Lower lobe of right lung (tissue), 2 donors: ENCODE results near the gene PARP6. TPM values are rescaled to one million over a fixed set of nuclear protein-coding genes. Genes with fewer than 3 reads are reported as not detected.

Source experiments
- ATAC-seq, 2 donors: fragments of 200-7000 bp; cut with Tn5 transposase; one replicate each; pipeline ENCODE4 v1.9.1; 2020 to 2022; ENCODE audit warnings: mild to moderate bottlenecking in 2 of 2, moderate library complexity in 2 of 2
- DNase-seq: peaks from one replicate; pipeline ENCODE4 v3.0.0-alpha.2; 2020
- H3K27ac ChIP-seq: fragments of 200-600 bp; one replicate; pipeline ENCODE4 v1.8.0; 2022
- H3K27me3 ChIP-seq: fragments of 200-600 bp; one replicate; pipeline ENCODE4 v1.8.0; 2022; ENCODE audit warnings: low read depth
- H3K36me3 ChIP-seq: fragments of 200-600 bp; one replicate; pipeline ENCODE4 v1.8.0; 2022; ENCODE audit warnings: mild to moderate bottlenecking
- H3K4me1 ChIP-seq: fragments of 200-600 bp; one replicate; pipeline ENCODE4 v1.8.0; 2022
- H3K4me3 ChIP-seq: fragments of 200-600 bp; one replicate; pipeline ENCODE4 v1.8.0; 2022; ENCODE audit warnings: mild to moderate bottlenecking
- H3K9me3 ChIP-seq: fragments of 200-600 bp; one replicate; pipeline ENCODE4 v1.8.0; 2022
- intact Hi-C: fragments of 100-400 bp; cut with DNase I; formaldehyde crosslinking; loops from one replicate; pipeline ENCODE4 v1.11.0; 2022
- total RNA-seq: library from RNA; stranded (reverse); fragmentation: NEBNext Ultra II Directional; extraction: Animal tissue kit (Norgen Biotek cat#: 25700); gene quantifications from one replicate; pipeline ENCODE4 v1.2.1, GENCODE V29; 2021
- TF ChIP-seq, protein P1 (sequence below): fragments of 200-600 bp; IDR thresholded peaks from one replicate; pipeline ENCODE4 v1.8.0; 2022; ENCODE audit warnings: antibody characterized with exemption, mild to moderate bottlenecking
- donor health status: DM: no; HTN: yes; CAD: no; lungs with severe emphysema.

The PARP6 gene
- total RNA-seq, 1 donor from 2014 or later, result 72.2 TPM

DNA sequence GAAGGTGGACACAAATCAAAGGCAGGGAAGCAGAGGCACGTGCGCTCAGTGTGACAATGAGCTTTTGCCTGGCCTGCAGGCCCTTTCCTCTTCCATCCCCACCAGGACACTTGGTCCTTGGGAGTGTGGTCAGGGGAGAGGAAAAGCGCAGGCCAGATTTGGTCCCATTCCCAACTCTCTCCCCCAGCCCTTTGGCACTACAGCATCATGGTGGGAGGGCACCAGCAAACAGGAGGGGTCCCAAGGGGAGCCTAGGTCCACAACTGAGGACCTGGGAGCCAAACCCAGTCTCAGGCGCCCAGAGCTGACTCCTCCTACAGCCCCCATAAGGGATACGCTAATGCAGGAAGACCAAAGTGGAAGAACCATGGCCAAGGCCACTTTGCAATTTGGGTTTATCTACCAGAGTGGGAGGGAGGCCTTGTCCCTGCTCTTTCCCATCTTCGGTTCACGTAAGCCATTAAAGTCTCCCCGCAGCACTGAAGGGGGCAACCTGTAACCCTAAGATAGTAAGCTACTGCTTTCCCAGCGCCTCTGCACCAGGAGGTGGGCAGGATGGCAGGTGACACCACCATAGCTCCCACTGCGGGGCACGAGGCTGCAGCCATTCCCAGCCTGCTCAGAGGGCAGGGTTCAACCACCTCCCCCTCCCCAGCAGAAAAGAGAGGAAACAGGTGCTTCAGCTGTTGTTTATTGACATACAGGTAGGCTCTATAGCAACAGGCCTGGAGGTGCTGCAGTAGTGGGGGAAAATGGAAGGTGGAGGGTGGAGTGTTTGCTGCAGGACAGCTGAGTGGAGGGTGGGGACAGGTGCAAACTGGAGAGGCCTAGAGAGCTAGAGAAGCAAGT lies 73.8 kb downstream of the PARP6 start:
- ATAC-seq (peak; percentile 67 to 74), DNase-seq (peak; percentile 71)
- Histone ChIP-seq H3K4me3 (no peak overlapping the region), H3K9me3 (no peaks in the 10 kb centered on the region), H3K4me1 (peaks cover 35% of the 10 kb centered on the region), H3K27me3 (peaks cover 12% of the 10 kb centered on the region), H3K36me3 (peaks cover 49% of the 10 kb centered on the region), H3K27ac (peak overlapping the region; percentile 84)
- TF ChIP-seq, protein P1, sequence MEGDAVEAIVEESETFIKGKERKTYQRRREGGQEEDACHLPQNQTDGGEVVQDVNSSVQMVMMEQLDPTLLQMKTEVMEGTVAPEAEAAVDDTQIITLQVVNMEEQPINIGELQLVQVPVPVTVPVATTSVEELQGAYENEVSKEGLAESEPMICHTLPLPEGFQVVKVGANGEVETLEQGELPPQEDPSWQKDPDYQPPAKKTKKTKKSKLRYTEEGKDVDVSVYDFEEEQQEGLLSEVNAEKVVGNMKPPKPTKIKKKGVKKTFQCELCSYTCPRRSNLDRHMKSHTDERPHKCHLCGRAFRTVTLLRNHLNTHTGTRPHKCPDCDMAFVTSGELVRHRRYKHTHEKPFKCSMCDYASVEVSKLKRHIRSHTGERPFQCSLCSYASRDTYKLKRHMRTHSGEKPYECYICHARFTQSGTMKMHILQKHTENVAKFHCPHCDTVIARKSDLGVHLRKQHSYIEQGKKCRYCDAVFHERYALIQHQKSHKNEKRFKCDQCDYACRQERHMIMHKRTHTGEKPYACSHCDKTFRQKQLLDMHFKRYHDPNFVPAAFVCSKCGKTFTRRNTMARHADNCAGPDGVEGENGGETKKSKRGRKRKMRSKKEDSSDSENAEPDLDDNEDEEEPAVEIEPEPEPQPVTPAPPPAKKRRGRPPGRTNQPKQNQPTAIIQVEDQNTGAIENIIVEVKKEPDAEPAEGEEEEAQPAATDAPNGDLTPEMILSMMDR, result no peak
- intact Hi-C loops, result loop anchor here (10.0 kb wide), 1 partner anchor 66 kb away; no protein-coding TSS in a partner anchor

DNA sequence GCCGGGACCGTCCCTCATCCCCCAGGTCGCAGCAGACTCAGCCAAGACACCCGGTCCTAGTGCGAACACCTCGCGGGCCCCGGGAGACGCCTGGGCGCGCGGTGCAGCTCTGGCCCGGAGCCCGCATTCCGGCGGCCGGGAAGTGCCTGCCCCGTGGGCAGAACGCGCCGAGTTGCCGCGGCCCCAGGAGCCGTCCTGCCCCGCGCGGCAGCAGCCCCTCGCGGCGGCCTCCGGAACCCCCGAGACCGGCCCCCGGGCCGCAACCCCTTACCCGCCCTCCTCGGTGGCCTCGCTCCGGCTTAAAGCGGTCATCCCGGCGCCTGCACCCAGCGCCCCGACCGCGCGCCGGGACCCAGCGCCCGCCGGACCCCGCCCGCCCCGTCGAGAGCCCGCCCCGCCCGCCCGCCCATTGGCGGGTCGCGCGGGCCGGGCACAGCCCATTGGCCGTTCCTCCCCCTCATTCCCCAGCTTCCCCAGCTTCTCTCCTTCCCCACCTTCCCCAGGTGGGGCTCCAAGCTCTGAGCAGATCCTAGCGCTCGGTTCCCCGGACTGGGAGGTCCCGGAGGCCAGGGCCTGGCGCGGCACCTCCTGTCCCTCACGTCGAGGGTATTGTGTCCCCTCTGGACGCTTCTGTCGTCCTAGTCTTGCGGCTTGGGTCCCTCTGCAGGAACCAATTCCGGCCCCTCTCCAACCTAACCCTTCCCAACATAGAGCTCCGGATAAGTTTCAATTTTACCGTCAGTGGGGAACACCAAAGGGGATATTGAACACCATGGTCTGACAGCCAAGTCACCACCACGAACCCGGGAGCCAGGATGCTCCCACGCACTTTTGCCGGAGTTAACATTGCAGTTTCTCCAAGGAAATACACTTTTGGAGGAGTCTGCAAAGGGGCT lies 74.6 kb downstream of the PARP6 start, which contains the start of gene GRAMD2A:
TSS of gene GRAMD2A (minus strand) at position 328 of the 896 bp plus-strand sequence.
- DNase-seq (peak; percentile 72), ATAC-seq (peak; percentile 78)
- intact Hi-C loops, result loop anchor here (10.0 kb wide), 1 partner anchor 67 kb away; no protein-coding TSS in a partner anchor
- Histone ChIP-seq H3K4me3 (peak within 1 kb of the TSS; percentile 57), H3K36me3 (peaks cover 40% of the 10 kb centered on the region), H3K27me3 (peaks cover 12% of the 10 kb centered on the region), H3K27ac (peak within 1 kb of the TSS; percentile 84), H3K4me1 (peaks cover 29% of the 10 kb centered on the region), H3K9me3 (no peaks in the 10 kb centered on the region)
- TF ChIP-seq, protein P1, result no peak

DNA sequence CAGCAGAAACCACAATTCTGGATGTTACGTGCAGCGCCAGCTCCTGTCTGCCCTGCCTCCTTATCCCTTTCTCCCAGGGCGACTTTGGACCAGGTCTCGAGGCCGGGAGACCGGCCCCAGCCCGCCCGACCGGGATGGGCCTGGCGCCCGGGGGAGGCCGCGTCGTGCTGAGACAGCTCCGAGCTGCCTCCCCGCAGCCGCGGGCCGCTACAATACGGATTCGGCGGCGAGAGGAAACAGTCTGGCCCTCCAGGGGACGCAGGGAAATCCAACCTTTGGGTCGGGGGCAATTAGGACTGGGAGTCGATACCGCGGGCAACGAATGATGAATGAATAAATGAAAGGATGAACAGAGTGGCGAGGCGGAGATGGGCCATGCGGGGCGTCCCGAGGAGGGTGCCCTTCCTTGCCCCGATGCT lies 75.3 kb downstream of the PARP6 start:
- Histone ChIP-seq H3K27me3 (peaks cover 12% of the 10 kb centered on the region), H3K36me3 (peaks cover 34% of the 10 kb centered on the region), H3K4me3 (peak overlapping the region; percentile 57), H3K4me1 (peaks cover 29% of the 10 kb centered on the region), H3K9me3 (no peaks in the 10 kb centered on the region), H3K27ac (peak overlapping the region; percentile 84)
- DNase-seq (no peak), ATAC-seq (peak in 1 of 2 donors; percentile 24)
- TF ChIP-seq, protein P1, result no peak
- intact Hi-C loops, result loop anchor here (10.0 kb wide), 1 partner anchor 68 kb away; no protein-coding TSS in a partner anchor

DNA sequence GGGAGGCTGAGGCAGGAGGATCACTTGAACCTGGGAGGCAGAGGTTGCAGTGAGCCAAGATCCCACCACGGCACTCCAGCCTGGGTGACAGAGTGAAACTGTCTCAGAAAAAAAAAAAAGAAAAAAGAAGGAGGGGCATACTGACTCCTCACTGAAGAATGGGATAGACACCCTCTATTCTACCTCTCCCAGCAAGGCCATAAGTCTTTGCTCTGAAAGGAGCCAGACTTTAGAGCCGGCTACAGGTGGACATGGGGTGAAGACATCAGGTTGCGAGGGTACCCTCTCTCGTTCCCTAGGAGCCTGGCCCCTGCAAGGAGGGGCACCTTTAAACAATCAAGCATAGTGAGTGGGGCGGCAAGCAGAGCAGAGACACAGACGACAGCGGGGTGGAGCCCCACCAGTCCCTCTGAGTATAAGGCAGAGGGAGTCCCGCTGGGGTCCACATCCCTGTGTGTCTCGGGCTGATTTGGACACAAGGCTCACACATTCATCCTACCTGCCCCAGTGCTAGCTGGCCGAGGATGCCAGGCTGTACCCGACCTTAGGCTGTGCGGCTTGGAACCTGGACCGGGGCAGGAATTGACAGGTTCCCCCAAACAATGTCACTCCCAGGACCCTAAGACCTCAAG lies 75.8 kb downstream of the PARP6 start:
- peaks cover 29% of the 10 kb centered on the region for H3K4me1 ChIP-seq
- H3K4me3 ChIP-seq, result peak overlapping the region; percentile 57
- H3K27ac ChIP-seq, result peak overlapping the region; percentile 84
- H3K36me3 ChIP-seq, result peaks cover 29% of the 10 kb centered on the region
- intact Hi-C loops, result loop anchor here (10.0 kb wide), 1 partner anchor 68 kb away; no protein-coding TSS in a partner anchor
- DNase-seq (no peak), ATAC-seq (peak in 1 of 2 donors; percentile 1)
- H3K27me3 ChIP-seq, result peaks cover 12% of the 10 kb centered on the region
- H3K9me3 ChIP-seq, result no peaks in the 10 kb centered on the region
- TF ChIP-seq, protein P1, result no peak

DNA sequence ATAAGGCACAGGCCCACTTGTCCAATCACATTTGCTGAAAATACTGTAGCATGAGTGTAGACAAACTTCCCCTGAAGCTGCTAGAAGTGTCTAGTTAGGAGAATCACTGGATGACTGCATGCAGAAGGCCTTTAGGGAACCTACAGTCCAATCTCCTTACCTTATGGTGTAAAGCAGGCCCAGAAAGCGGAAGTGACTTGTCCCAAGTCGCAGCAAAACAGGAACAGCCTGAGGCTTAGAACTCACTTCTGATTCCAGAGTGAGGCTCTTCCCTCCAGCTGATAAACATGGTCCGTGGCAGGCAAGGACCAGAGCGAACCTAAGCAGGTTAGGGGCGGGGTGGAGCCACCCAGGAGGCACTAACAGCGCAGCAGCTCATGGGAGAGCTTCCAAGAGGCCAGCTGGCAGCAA lies 77.2 kb downstream of the PARP6 start:
- TF ChIP-seq, protein P1, result no peak
- peak overlapping the region; percentile 6 for H3K4me3 ChIP-seq
- H3K27ac ChIP-seq, result peak overlapping the region; percentile 84
- H3K36me3 ChIP-seq, result peaks cover 14% of the 10 kb centered on the region
- intact Hi-C loops, result loop anchor here (10.0 kb wide), 1 partner anchor 70 kb away; no protein-coding TSS in a partner anchor
- DNase-seq, result peak; percentile 74
- peaks cover 29% of the 10 kb centered on the region for H3K4me1 ChIP-seq
- H3K9me3 ChIP-seq, result no peaks in the 10 kb centered on the region
- peaks cover 12% of the 10 kb centered on the region for H3K27me3 ChIP-seq
- ATAC-seq, result peak; percentile 42 to 63
